GM12878 (cell line): Measurements from ENCODE around the gene CCDC141. TPM values are rescaled to one million over a fixed set of nuclear protein-coding genes. Genes with fewer than 3 reads are reported as not detected.
"Not testable (repeated sequence)": the region's sequence is repeated elsewhere in the genome, so short reads cannot be mapped to it uniquely, and the experiment has no call there.

ENCODE experiments used
- ATAC-seq: fragments of 200-7000 bp; cut with Tn5 transposase; 3 replicates; pipeline ENCODE4 v1.9.1; 2020; ENCODE audit warnings: mild to moderate bottlenecking, moderate library complexity
- BruUV-seq: library from RNA; stranded (reverse); fragments of 400-500 nt; replicated peaks from 2 replicates; lab custom pipeline; 2021; lab: Mats Ljungman, UMichigan
- CTCF ChIA-PET: fragments of 300-600 bp; sonication (Branson Sonifier 250); formaldehyde crosslinking; extraction: SDS; loops from one replicate; lab custom pipeline; 2021; ENCODE audit warnings: inconsistent platforms; lab: Yijun Ruan, JAX
- POLR2A ChIA-PET: fragments of 350-600 bp; formaldehyde crosslinking; extraction: SDS; loops from one replicate; lab custom pipeline; 2021; ENCODE audit warnings: inconsistent platforms; lab: Charles Lee
- RAD21 ChIA-PET: fragments of 300-600 bp; sonication (Branson Sonifier 250); formaldehyde crosslinking; loops from one replicate; lab custom pipeline; 2023; ENCODE audit warnings: antibody characterized with exemption; ENCODE audit not compliant: unreplicated experiment; lab: Charles Lee
- SMC1A ChIA-PET: fragments of 300-600 bp; sonication (Branson Sonifier 250); formaldehyde crosslinking; loops from one replicate; lab custom pipeline; 2023; ENCODE audit not compliant: unreplicated experiment, uncharacterized antibody; lab: Charles Lee
- DNase-seq: peaks from one replicate; pipeline ENCODE4 v3.0.0-alpha.2; 2011; ENCODE audit warnings: low read depth, low spot score
- FAIRE-seq: peaks from 3 replicates; lab custom pipeline; 2011; peaks lifted over from hg19 to GRCh38; lab: Jason Lieb, UNC
- H2AFZ ChIP-seq: 2 replicates; pipeline ENCODE4 v1.6.0; 2011; ENCODE audit warnings: low read depth, low read length, control low read depth; ENCODE audit not compliant: control insufficient read depth
- H3K27ac ChIP-seq: 2 replicates; pipeline ENCODE4 v1.5.1; 2011; ENCODE audit warnings: control low read depth; ENCODE audit not compliant: control insufficient read depth, insufficient read depth
- H3K27me3 ChIP-seq, 2 experiments: replicated peaks in 1 of 2; 2 replicates each; pipeline versions ENCODE4 v1.6.0 to v1.6.1; 2011; ENCODE audit warnings: low read length in 1 of 2; ENCODE audit not compliant: control insufficient read depth in 2 of 2, insufficient read depth in 2 of 2
- H3K36me3 ChIP-seq, 2 experiments: 2 replicates each; pipeline ENCODE4 v1.5.1; 2011; ENCODE audit warnings: low read length in 1 of 2; ENCODE audit not compliant: control insufficient read depth in 2 of 2, insufficient read depth in 2 of 2
- H3K4me1 ChIP-seq: 2 replicates; pipeline ENCODE4 v1.6.1; 2011; ENCODE audit warnings: mild to moderate bottlenecking, low read length, moderate library complexity, mixed read lengths; ENCODE audit not compliant: control insufficient read depth, insufficient read depth
- H3K4me2 ChIP-seq: 2 replicates; pipeline ENCODE4 v1.6.0; 2011; ENCODE audit warnings: control low read depth; ENCODE audit not compliant: control insufficient read depth, insufficient read depth
- H3K4me3 ChIP-seq: fragments of 200-600 bp; sonication (generic); 2 replicates; pipeline ENCODE4 v1.5.1; 2016
- H3K79me2 ChIP-seq: 2 replicates; pipeline ENCODE4 v1.6.0; 2011; ENCODE audit warnings: low read length; ENCODE audit not compliant: control insufficient read depth, insufficient read depth
- H3K9ac ChIP-seq: 2 replicates; pipeline ENCODE4 v1.8.0; 2011; ENCODE audit warnings: low read length, control low read depth, mixed read lengths; ENCODE audit not compliant: control insufficient read depth, insufficient read depth
- H3K9me3 ChIP-seq: replicated peaks from 3 replicates; pipeline ENCODE4 v1.5.1; 2011; ENCODE audit warnings: mild to moderate bottlenecking, low read length; ENCODE audit not compliant: control insufficient read depth, insufficient read depth
- H4K20me1 ChIP-seq: 2 replicates; pipeline ENCODE4 v1.6.0; 2011; ENCODE audit not compliant: control insufficient read depth, insufficient read depth
- MEF2B ChIP-seq: fragments of 450-650 bp; IDR thresholded peaks from 2 replicates; pipeline ENCODE4 v1.6.1; 2018; ENCODE audit warnings: mild to moderate bottlenecking, moderate library complexity; ENCODE audit not compliant: partially characterized antibody, poor library complexity, severe bottlenecking
- MYB ChIP-seq: fragments of 150-350 bp; IDR thresholded peaks from 2 replicates; pipeline ENCODE4 v1.6.1; 2014; ENCODE audit warnings: mild to moderate bottlenecking, low read depth, low read length, borderline replicate concordance
- WGBS: methylation state at CpG from one replicate; pipeline ENCODE4 v1.1.6; 2016; ENCODE audit warnings: low lambda C conversion rate; ENCODE audit not compliant: insufficient replicate concordance, insufficient coverage; ENCODE audit errors: missing lambda C conversion rate; 5-methylcytosine and 5-hydroxymethylcytosine counted together
- in situ Hi-C: fragments of 300-500 bp; cut with MboI; formaldehyde crosslinking; loops from 9 replicates; pipeline ENCODE4 v1.14.3; 2018; ENCODE audit warnings: mixed read lengths
- intact Hi-C: fragments of 100-400 bp; cut with micrococcal nuclease; formaldehyde crosslinking; loops from one replicate; pipeline ENCODE4 v1.14.2; 2022; ENCODE audit not compliant: unreplicated experiment
- polyA plus RNA-seq, 11 experiments: library from polyadenylated mRNA; depleted of rRNA in 4 of 11; unstranded in 6 of 11; stranded (reverse) in 5 of 11; fragments of >200 nt; fragmentation: Nextera tagmentation in 4 of 11; fragmentation: Illumina TruSeq in 1 of 11; extraction: Ambion mirVana in 4 of 11; extraction: Trizol in 1 of 11; gene quantifications; 1 replicate in 1 of 11; 2 replicates in 10 of 11; pipeline versions ENCODE4 v1.2.1 to v1.2.3, GENCODE V29; 2011 to 2016; ENCODE audit warnings: inconsistent platforms in 2 of 11, missing spikeins in 2 of 11, low read depth in 1 of 11
- total RNA-seq, 4 experiments: library from RNA; depleted of rRNA in 3 of 4; stranded (reverse); fragments of >200 nt in 3 of 4; fragmentation: Illumina TruSeq in 1 of 4; extraction: Trizol in 1 of 4; gene quantifications; 2 replicates each; pipeline versions ENCODE4 v1.2.1 to v1.2.3, GENCODE V29; 2013 to 2021

CCDC141 gene
- total and polyA plus RNA-seq, 10 of the 15 experiments (the other 5 are each of a cell fraction or from before 2014, with no cell fraction given) = 0.84 to 12.5 (median 3.6) TPM

DNA sequence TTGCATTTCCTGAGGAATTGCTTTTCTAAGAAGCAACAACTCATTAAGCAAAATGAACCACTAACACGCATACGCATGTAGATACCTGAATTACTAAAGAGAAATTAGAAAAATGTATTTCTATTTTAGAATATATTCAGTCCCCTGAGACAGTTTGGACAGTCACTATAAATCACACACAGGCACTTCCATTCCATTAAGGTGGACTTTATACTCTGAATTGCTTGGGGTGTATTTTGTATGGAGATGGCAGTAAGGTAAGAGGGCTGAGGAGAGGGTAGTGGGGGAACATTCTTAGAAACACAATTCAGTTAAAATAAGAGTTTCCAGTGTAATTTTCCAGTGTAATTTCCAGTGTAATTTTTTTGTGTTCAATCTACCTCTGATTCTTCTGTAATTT lies 1.8 kb downstream of the CCDC141 start:
- intact Hi-C loops = loop anchor here (5.0 kb wide), 1 partner anchor 49 kb away; no protein-coding TSS in a partner anchor
- in situ Hi-C loops = no loop called here

DNA sequence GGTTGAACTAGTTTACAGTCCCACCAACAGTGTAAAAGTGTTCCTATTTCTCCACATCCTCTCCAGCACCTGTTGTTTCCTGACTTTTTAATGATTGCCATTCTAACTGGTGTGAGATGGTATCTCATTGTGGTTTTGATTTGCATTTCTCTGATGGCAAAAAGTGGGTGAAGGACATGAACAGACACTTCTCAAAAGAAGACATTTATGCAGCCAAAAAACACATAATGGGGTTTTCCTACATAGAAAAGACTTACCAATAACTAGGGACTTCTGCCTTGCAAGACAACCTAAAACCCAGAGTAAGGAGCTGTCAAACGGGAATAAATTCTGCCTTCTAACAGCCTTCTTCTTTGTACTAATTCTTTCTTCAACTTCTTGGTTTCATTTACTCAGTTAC lies 4.3 kb downstream of the CCDC141 start:
- H2AFZ ChIP-seq, H3K36me3 ChIP-seq, DNase-seq, H3K27me3 ChIP-seq, FAIRE-seq, in situ Hi-C loops, ATAC-seq, BruUV-seq, H3K4me2 ChIP-seq, H4K20me1 ChIP-seq, H3K4me3 ChIP-seq, H3K27ac ChIP-seq, H3K79me2 ChIP-seq, H3K9ac ChIP-seq: not testable (repeated sequence)
- intact Hi-C loops = loop anchor here (5.0 kb wide), 1 partner anchor 52 kb away; no protein-coding TSS in a partner anchor
- ChIA-PET SMC1A (interaction anchor here (0.7 to 5.4 kb wide), 8 partner anchors 12 to 84 kb away, joined by 3 to 30 read pairs (median 9); no protein-coding TSS in a partner anchor), RAD21 (interaction anchor here (1.2 to 2.7 kb wide), 4 partner anchors 12 to 26 kb away, joined by 3 to 16 read pairs (median 9); no protein-coding TSS in a partner anchor), CTCF (interaction anchor here (1.0 to 2.4 kb wide), 4 partner anchors 12 to 84 kb away, joined by 3 to 23 read pairs (median 4); no protein-coding TSS in a partner anchor), POLR2A (interaction anchor here (1.2 to 3.0 kb wide), 3 partner anchors 14 to 61 kb away, joined by 4 to 12 read pairs (median 5); no protein-coding TSS in a partner anchor)
- H3K9me3 ChIP-seq = peaks cover 11% of the 10 kb centered on the region; the same call in 2 of the 3 replicates
- 0% methylated on average over 1 of the region's 1 CpG for WGBS
- peaks cover 36% of the 10 kb centered on the region for H3K4me1 ChIP-seq

More for the DNA sequence above, 1.8 kb downstream of the CCDC141 start:
- ATAC-seq (peak; percentile 26), FAIRE-seq (no peak), DNase-seq (no peak)
- peaks cover 36% of the 10 kb centered on the region for H3K4me1 ChIP-seq
- peak overlapping the region; percentile 68 for H3K4me3 ChIP-seq
- no TSS peak for BruUV-seq
- peaks cover 11% of the 10 kb centered on the region; the same call in 2 of the 3 replicates for H3K9me3 ChIP-seq
- 96% methylated on average over 2 of the region's 2 CpGs for WGBS
- no peaks in the 10 kb centered on the region for H3K27me3 ChIP-seq
- H2AFZ ChIP-seq = peak overlapping the region; percentile 93
- no peaks in the 10 kb centered on the region for H3K79me2 ChIP-seq
- ChIA-PET RAD21 (interaction anchor here (2.5 to 2.7 kb wide), 2 partner anchors 14 to 26 kb away, joined by 14 to 16 read pairs; no protein-coding TSS in a partner anchor), SMC1A (interaction anchor here (1.0 to 2.7 kb wide), 3 partner anchors 15 to 82 kb away, joined by 3 to 28 read pairs (median 8); no protein-coding TSS in a partner anchor), POLR2A (interaction anchor here (3.0 kb wide), 1 partner anchor 17 kb away, joined by 12 read pairs; no protein-coding TSS in a partner anchor), CTCF (interaction anchor here (1.0 to 1.4 kb wide), 2 partner anchors 9 to 58 kb away, joined by 3 to 5 read pairs; no protein-coding TSS in a partner anchor)
- H3K9ac ChIP-seq = peak overlapping the region; percentile 76
- no peaks in the 10 kb centered on the region for H4K20me1 ChIP-seq
- TF ChIP-seq MYB = no peak
- peak; percentile 39 for TF ChIP-seq MEF2B
- H3K27ac ChIP-seq = peak overlapping the region; percentile 69
- H3K36me3 ChIP-seq = no peaks in the 10 kb centered on the region; a peak in 1 of 4 replicates
- peak overlapping the region; percentile 81 for H3K4me2 ChIP-seq
